IPS-18c (cell line): ENCODE measurements around the gene GAS2L1.
A peak's percentile ranks its signal among the peaks of the same experiment; 100 is the strongest.

ENCODE experiments used
- H3K4me3 ChIP-seq: 2 replicates; pipeline ENCODE4 v1.7.0; 2013; ENCODE audit warnings: low read depth, mild to moderate bottlenecking, low read length, moderate library complexity; ENCODE audit not compliant: insufficient read depth
- H3K9me3 ChIP-seq: one replicate; pipeline ENCODE4 v1.6.1; 2013; ENCODE audit warnings: mild to moderate bottlenecking, low read length, moderate library complexity; ENCODE audit not compliant: control insufficient read depth, insufficient read depth

GAS2L1 gene

DNA sequence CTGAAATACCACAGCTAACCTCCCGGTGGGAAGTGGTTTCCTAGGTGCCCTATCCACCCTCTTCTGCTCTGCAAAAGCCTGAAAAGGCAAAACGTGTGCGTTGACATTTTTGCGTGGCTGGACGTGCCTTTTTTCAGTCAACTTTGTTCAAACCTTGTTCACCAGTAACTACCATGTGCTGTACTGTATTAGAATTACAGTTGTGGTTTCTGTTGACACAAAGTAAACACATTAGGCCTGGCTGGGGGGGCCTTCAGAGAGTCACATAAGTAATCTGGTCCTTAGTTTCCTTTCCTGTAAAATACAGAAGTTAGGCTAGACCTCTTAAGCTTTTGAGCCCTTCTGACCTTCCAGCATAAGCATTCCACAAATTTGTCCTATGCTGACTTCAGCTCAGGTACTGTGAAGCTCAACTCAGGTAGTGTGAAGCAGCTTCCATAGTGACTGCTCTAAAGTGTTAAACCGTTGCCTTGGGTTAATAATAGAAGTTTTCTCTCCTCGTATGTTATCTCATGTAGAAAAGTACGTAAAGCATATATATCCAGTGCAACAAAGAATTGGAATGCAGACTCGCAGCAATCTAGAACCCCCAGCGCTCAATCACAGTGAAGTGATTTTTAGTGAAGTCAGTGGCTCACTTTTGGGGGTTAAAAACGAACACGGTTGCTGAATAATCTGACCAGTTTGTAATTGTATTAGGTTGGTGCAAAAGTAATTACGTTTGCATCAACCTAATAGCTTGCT, 36.5 kb upstream of the GAS2L1 start:
- no peaks in the 10 kb centered on the region for H3K9me3 ChIP-seq
- peak overlapping the region; percentile 99 for H3K4me3 ChIP-seq

DNA sequence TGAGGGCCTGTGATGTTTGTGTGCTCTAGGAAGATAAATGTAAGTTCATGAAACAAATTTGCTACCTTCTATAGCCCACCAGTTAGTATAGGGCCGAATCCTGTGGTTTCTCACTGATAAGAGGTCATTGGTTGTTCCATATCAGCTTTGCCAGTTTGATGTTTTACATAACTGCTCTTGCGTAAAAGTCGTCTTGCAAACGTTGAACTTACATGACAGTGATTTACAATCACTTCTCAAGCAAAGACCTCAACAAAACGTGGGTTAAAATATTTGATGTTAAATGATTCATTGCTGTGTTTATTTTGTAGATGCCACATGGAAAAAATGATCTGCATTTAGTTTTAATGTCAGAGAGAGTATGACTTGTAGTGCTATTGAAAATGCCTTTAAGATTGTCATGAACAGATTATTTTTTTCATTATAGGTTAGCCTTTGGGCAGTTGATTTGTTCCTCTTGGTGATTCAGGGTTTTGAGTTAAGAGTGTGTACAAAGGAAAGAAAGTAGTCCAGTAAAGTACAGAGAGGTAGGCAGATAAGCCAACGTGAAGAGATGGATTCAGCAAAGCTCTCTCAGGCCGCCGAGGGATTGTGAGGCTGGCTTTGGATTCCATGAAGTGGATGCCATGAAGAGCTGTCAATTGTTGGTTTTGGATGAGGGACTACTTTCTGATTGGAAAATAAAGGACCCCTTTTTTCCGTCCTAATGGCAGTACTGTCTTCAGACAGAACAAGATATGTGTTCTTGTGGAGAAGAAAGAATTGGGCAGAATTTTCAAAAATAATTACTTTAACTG, 35.8 kb upstream of the GAS2L1 start:
- no peaks in the 10 kb centered on the region for H3K9me3 ChIP-seq
- peak overlapping the region; percentile 99; the same call in 1 of the 2 replicates for H3K4me3 ChIP-seq

GRCh38 chr22:29272624-29273023, 33.8 kb upstream of the GAS2L1 start:
- no peak overlapping the region for H3K4me3 ChIP-seq
- no peaks in the 10 kb centered on the region for H3K9me3 ChIP-seq

GRCh38 chr22:29275167-29275566, 31.3 kb upstream of the GAS2L1 start:
- no peak overlapping the region for H3K4me3 ChIP-seq
- no peaks in the 10 kb centered on the region for H3K9me3 ChIP-seq

DNA sequence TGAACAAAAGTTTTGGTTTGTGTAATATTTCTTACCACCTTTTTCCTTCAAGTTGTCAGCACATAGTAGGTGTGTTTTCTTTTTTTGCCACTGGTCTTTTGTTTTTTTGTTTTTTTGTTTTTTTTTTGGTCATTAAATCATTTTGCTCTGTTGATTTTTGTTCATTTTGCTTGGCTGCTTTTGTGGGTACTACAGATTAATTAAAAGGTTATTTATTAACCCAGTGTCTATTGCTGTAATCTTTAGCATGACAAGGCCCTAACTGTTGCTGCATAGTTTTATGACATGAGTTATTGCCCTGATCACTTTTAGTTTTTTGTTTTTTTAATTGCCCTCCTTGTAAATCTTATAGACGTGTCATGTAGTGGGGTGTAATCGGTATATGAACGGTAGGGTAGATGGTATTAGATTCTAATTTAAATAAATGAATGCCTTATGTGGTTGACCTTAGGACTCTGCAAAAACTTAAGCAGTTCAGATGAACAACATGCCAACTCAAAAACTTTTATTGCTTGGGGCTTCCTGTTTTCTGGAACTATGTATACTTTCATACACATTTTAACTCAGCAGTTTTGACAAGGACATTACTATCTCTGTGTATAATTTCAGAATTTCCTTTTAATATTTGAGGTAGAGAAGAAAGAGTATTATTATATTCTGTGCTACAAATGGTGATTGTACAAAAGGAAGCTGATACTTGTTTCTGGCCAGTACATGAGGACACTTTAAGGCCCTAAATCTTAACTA, 30.5 kb upstream of the GAS2L1 start:
- Histone ChIP-seq H3K9me3 (no peaks in the 10 kb centered on the region), H3K4me3 (no peak overlapping the region)

- no peak overlapping the region for H3K4me3 ChIP-seq
- no peaks in the 10 kb centered on the region for H3K9me3 ChIP-seq
Measured at GRCh38 chr22:29277927-29278326, 28.5 kb upstream of the GAS2L1 start.

DNA sequence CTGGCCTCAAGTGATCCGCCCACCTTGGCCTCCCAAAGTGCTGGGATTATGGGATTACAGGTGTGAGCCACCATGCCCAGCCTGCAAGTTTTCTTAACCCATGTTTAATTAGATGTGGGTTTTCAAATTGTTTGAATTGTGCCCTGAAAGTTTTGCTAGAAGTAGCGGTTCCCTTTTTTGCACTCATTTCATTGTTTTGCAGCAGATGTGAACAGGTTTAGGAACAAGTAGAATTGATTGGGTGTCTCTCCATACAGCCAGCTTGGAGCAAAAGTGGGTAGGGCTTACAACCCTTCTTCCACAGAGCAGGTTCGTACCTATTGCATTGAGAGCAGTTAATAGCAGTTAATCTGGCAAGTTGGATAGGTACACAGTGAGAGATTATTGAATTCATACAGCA, 22.3 kb upstream of the GAS2L1 start:
- Histone ChIP-seq H3K4me3 (no peak overlapping the region), H3K9me3 (no peaks in the 10 kb centered on the region)

GRCh38 chr22:29288837-29289236, 17.6 kb upstream of the GAS2L1 start:
- Histone ChIP-seq H3K4me3 (no peak overlapping the region), H3K9me3 (no peaks in the 10 kb centered on the region)

DNA sequence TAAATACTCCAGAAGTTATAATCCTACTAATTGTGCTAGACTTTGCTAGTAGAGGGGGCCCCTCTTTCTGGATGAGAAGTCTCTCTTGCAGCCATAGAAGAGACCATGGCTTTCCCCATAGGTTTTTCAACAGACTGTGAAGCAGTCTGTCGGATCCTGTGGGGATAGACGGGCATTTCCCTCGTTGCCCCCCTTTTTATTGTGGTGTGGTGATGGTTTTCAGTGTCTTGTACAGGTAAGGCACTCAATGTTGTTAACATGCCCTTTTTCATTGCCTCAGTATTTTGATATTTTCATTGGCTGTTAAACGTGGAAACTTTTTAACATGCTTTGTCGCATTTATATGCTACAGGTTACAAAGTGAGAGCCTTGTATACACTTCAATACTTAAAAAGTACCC, 16.4 kb upstream of the GAS2L1 start:
- H3K9me3 ChIP-seq: no peaks in the 10 kb centered on the region
- H3K4me3 ChIP-seq: no peak overlapping the region

- Histone ChIP-seq H3K4me3 (no peak overlapping the region), H3K9me3 (no peaks in the 10 kb centered on the region)
Measured at GRCh38 chr22:29291215-29291614, 15.2 kb upstream of the GAS2L1 start.

DNA sequence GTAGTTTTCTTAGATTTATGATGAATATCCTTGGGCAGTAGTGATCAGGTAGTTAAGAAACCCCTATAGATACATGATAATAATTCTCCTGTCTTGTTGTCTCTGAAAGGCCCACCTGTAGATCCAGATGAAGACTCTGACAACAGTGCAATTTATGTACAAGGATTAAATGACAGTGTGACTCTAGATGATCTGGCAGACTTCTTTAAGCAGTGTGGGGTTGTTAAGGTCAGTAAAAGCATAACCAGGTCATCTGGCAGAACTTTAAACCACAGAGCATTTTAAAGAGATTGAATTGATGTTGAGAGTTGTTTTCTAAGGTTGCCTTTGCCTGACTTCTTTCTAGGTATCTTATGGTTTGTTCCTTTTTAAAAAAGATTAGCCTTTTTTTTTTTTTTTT, 14.1 kb upstream of the GAS2L1 start:
- no peak overlapping the region for H3K4me3 ChIP-seq
- H3K9me3 ChIP-seq: no peaks in the 10 kb centered on the region

- H3K9me3 ChIP-seq: no peaks in the 10 kb centered on the region
Measured at GRCh38 chr22:29298641-29299040, 7.8 kb upstream of the GAS2L1 start.

DNA sequence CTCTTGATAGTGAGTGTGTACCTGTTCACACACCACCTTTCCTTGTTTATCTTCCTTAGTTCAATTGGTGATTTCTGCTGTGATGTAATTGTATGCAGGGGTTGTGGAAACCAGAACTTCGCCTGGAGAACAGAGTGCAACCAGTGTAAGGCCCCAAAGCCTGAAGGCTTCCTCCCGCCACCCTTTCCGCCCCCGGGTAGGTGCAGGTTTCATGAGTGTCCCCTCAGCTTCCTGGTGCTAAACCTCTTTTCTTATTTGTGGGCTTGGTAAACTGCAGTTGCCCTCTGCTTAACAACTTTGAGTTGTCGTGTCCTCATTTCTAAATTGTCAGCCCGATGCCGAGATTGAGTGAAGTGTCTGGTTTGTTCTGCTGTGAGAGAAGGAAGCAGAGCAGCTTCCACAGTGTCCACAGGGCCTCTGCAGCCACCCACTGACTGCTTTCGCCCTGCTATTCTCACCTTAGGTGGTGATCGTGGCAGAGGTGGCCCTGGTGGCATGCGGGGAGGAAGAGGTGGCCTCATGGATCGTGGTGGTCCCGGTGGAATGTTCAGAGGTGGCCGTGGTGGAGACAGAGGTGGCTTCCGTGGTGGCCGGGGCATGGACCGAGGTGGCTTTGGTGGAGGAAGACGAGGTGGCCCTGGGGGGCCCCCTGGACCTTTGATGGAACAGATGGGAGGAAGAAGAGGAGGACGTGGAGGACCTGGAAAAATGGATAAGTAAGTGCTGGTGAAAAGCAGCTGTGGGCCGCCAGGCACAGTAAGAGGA, 7.1 kb upstream of the GAS2L1 start:
- Histone ChIP-seq H3K9me3 (no peaks in the 10 kb centered on the region), H3K4me3 (no peak overlapping the region)

More at GRCh38 chr22:29298641-29299040, 7.8 kb upstream of the GAS2L1 start:
- no peak overlapping the region for H3K4me3 ChIP-seq

- no peaks in the 10 kb centered on the region for H3K9me3 ChIP-seq
- H3K4me3 ChIP-seq: no peak overlapping the region
Measured at GRCh38 chr22:29300467-29300806, 6.0 kb upstream of the GAS2L1 start.

GRCh38 chr22:29300807-29301601, 5.4 kb upstream of the GAS2L1 start:
- Histone ChIP-seq H3K4me3 (no peak overlapping the region), H3K9me3 (no peaks in the 10 kb centered on the region)

- H3K9me3 ChIP-seq: no peaks in the 10 kb centered on the region
Measured at GRCh38 chr22:29301716-29302401, 4.6 kb upstream of the GAS2L1 start.

More at GRCh38 chr22:29301716-29302401, 4.6 kb upstream of the GAS2L1 start:
- no peak overlapping the region for H3K4me3 ChIP-seq
